Upper lobe of left lung (tissue), 4 donors: ENCODE data around the gene CSNK2A3.

ENCODE experiments used
- CTCF ChIP-seq, 6 experiments: fragments of 450-650 bp in 4 of 6; fragments of 200-600 bp in 2 of 6; sonication (generic) in 2 of 6; IDR thresholded peaks; one replicate each; pipeline ENCODE4 v1.5.1; 2016 to 2019; ENCODE audit warnings: antibody characterized with exemption in 6 of 6
- POLR2A ChIP-seq, 4 donors: fragments of 450-650 bp; IDR thresholded peaks; one replicate each; pipeline ENCODE4 v1.5.1; 2016 to 2017; ENCODE audit warnings: antibody characterized with exemption in 4 of 4, mild to moderate bottlenecking in 2 of 4

GRCh38 chr11:11389238-11389637, 36.2 kb upstream of the CSNK2A3 start:
- TF ChIP-seq CTCF (IDR thresholded peaks at IDR 0.05), result no peak
- no peak for TF ChIP-seq POLR2A (IDR thresholded peaks at IDR 0.05)
